ENCODE data around the gene RBM38.

DNA sequence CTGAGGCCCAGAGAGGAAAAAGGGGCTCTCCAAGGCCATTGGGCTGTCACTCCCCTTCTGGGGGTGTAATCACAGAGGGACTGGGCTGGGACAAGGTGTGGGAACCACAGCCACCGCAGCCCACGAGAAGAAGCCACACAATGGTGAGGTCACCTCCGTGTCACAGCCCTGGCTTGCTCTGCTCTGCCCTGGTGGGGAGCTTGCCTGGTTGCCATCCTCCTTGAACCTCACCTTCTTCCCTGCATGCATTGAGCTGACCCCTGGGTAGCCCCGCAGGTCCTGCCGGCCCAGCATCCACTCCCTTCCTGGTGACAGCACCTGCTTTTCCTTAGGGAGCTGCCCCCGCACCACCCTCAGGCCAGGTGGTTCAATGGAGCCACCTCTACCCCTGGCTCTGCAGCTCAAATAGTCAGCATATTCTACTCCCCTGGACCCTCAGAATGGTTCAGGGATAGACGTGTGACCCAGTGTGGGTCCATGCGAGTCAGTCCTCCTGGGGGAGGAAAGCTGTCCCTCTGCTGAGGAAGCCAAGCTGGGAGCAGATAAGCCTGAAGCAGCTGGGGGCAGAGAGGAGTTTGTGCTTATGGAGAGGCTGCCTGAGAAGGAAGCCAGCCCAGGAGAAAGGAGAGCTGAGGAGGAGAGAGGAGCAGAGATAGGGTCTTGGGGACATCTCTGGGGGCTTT, 21.3 kb downstream of the RBM38 start:
- TF ChIP-seq LARP7 (IDR thresholded peaks at IDR 0.05) = no peak
- TF ChIP-seq MYC (IDR thresholded peaks at IDR 0.05; ENCODE audit: insufficient read depth, insufficient read length, insufficient replicate concordance, low read length, severe bottlenecking) = no peak
- TF ChIP-seq, protein P1, sequence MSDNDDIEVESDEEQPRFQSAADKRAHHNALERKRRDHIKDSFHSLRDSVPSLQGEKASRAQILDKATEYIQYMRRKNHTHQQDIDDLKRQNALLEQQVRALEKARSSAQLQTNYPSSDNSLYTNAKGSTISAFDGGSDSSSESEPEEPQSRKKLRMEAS (IDR thresholded peaks at IDR 0.05; ENCODE audit: low read depth, low read length) = no peak
- TF ChIP-seq, protein P2, sequence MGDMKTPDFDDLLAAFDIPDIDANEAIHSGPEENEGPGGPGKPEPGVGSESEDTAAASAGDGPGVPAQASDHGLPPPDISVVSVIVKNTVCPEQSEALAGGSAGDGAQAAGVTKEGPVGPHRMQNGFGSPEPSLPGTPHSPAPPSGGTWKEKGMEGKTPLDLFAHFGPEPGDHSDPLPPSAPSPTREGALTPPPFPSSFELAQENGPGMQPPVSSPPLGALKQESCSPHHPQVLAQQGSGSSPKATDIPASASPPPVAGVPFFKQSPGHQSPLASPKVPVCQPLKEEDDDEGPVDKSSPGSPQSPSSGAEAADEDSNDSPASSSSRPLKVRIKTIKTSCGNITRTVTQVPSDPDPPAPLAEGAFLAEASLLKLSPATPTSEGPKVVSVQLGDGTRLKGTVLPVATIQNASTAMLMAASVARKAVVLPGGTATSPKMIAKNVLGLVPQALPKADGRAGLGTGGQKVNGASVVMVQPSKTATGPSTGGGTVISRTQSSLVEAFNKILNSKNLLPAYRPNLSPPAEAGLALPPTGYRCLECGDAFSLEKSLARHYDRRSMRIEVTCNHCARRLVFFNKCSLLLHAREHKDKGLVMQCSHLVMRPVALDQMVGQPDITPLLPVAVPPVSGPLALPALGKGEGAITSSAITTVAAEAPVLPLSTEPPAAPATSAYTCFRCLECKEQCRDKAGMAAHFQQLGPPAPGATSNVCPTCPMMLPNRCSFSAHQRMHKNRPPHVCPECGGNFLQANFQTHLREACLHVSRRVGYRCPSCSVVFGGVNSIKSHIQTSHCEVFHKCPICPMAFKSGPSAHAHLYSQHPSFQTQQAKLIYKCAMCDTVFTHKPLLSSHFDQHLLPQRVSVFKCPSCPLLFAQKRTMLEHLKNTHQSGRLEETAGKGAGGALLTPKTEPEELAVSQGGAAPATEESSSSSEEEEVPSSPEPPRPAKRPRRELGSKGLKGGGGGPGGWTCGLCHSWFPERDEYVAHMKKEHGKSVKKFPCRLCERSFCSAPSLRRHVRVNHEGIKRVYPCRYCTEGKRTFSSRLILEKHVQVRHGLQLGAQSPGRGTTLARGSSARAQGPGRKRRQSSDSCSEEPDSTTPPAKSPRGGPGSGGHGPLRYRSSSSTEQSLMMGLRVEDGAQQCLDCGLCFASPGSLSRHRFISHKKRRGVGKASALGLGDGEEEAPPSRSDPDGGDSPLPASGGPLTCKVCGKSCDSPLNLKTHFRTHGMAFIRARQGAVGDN (IDR thresholded peaks at IDR 0.05) = no peak
- TF ChIP-seq, protein P3, sequence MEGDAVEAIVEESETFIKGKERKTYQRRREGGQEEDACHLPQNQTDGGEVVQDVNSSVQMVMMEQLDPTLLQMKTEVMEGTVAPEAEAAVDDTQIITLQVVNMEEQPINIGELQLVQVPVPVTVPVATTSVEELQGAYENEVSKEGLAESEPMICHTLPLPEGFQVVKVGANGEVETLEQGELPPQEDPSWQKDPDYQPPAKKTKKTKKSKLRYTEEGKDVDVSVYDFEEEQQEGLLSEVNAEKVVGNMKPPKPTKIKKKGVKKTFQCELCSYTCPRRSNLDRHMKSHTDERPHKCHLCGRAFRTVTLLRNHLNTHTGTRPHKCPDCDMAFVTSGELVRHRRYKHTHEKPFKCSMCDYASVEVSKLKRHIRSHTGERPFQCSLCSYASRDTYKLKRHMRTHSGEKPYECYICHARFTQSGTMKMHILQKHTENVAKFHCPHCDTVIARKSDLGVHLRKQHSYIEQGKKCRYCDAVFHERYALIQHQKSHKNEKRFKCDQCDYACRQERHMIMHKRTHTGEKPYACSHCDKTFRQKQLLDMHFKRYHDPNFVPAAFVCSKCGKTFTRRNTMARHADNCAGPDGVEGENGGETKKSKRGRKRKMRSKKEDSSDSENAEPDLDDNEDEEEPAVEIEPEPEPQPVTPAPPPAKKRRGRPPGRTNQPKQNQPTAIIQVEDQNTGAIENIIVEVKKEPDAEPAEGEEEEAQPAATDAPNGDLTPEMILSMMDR (IDR thresholded peaks at IDR 0.05 in 2 of 3, conservative IDR thresholded peaks at IDR 0.05 in 1 of 3; ENCODE audit: control insufficient read depth in 2 of 3, extremely low read depth in 1 of 3, insufficient read depth in 1 of 3, low read depth in 3 of 3, low read length in 3 of 3) = no peak
- no peak for TF ChIP-seq SIN3A (IDR thresholded peaks at IDR 0.05; ENCODE audit: low read depth, low read length)
- no peak for TF ChIP-seq POLR2AphosphoS5 (IDR thresholded peaks at IDR 0.05; ENCODE audit: low read length)
- TF ChIP-seq, protein P4, sequence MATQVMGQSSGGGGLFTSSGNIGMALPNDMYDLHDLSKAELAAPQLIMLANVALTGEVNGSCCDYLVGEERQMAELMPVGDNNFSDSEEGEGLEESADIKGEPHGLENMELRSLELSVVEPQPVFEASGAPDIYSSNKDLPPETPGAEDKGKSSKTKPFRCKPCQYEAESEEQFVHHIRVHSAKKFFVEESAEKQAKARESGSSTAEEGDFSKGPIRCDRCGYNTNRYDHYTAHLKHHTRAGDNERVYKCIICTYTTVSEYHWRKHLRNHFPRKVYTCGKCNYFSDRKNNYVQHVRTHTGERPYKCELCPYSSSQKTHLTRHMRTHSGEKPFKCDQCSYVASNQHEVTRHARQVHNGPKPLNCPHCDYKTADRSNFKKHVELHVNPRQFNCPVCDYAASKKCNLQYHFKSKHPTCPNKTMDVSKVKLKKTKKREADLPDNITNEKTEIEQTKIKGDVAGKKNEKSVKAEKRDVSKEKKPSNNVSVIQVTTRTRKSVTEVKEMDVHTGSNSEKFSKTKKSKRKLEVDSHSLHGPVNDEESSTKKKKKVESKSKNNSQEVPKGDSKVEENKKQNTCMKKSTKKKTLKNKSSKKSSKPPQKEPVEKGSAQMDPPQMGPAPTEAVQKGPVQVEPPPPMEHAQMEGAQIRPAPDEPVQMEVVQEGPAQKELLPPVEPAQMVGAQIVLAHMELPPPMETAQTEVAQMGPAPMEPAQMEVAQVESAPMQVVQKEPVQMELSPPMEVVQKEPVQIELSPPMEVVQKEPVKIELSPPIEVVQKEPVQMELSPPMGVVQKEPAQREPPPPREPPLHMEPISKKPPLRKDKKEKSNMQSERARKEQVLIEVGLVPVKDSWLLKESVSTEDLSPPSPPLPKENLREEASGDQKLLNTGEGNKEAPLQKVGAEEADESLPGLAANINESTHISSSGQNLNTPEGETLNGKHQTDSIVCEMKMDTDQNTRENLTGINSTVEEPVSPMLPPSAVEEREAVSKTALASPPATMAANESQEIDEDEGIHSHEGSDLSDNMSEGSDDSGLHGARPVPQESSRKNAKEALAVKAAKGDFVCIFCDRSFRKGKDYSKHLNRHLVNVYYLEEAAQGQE (IDR thresholded peaks at IDR 0.05; ENCODE audit: low read depth, low read length) = no peak
- TF ChIP-seq RCOR1 (conservative IDR thresholded peaks at IDR 0.05; ENCODE audit: low read depth, low read length) = no peak
- no peak for TF ChIP-seq HDAC2 (IDR thresholded peaks at IDR 0.05)

Data from GM12878 (cell line).